ENCODE results near the gene RCSD1.
A peak's percentile ranks its signal among the peaks of the same experiment; 100 is the strongest.

The RCSD1 gene

GRCh38 chr1:167643441-167643840, 13.4 kb downstream of the RCSD1 start:
- no peak for DNase-seq (ENCODE audit: low read depth)

DNA sequence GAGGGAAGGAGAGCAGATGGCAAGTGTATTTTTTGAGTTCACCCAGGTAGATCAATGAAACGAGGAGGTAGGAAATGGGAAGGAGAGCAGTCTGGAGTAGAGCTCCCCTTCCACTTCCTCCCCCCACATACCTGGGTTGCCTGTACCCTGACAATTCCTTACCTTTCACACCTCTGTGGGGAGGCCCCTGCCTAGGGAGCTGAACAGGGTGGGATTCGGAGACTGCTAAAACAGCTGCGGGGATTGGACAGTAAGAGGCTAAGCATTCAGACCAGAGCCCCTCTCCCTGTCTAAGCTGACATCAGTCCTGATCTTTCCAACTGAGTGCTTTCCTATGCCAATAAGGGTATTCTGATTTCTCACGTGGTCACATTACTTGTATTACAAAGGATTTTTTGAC, 14.5 kb downstream of the RCSD1 start:
- no peak for DNase-seq (ENCODE audit: low read depth)

GRCh38 chr1:167645140-167645541, 15.1 kb downstream of the RCSD1 start:
- no peak for DNase-seq (ENCODE audit: low read depth)

- no peak for DNase-seq (ENCODE audit: low read depth)
Observed at GRCh38 chr1:167645625-167646414, 15.8 kb downstream of the RCSD1 start.

DNA sequence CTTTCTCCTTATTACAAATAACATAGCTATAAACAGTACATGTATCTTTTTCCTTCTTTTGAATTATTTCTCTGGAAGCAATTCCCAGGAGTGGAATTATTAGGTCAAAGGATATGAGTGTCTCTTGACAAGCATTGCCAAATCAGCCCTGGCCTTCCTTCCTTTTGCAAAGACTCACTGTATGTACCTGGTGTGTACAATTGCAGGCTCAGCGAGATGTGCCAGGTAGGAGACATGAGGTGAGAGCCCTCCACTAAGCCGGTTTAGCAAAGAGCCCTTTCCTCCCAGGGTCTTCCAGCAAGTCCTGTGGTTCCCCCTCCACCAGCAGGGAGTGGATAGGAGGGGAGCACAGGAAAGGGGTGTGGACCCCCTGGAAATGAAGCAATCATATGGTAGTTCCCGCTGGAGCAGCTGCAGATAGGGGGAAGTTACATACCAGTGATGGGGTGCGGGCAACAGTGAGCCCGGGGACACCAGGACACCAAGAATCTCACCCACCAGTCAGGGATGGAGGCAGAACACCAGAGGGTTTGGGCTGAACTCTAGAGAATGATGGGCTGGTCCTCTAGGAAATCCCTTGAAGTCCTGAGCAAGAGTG, 18.3 kb downstream of the RCSD1 start:
- DNase-seq (ENCODE audit: low read depth) = no peak

DNA sequence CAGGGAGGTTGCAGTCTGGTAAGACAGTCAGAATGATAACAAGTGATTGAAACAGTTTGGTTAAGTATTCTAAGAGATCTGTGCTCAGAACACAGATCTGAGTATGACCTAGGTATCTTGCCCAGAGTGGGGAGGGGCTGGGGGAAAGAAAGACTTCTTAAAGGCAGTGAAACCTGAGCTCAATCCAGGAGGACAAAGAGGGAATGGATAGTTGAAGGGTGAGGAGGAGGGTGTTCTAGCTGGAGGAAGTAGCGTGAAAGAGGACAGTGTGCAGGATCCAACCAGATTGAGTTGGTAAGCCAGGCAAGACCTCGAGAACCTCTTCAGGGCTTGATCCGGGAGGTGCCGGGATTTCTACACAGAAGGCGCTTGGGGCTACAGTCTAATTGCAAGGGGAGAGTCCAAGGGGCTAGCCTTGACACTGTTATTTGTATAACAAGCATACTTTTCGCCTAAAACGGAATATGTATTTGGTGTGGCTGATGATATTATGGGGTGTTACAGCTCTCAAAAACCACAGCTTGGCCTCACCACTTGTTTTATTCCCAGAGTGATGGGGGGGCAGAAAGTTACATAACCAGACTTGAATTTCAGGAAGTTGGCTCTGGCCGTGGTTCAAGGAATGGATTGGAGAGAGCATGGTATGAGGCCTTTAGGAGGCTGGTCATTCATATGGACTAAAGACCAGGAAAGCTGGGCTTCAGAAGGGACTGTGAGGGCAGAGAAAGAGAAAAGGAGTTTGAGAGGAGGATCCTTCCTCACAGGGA, 19.1 kb downstream of the RCSD1 start:
- no peak for DNase-seq (ENCODE audit: low read depth)

- DNase-seq (ENCODE audit: low read depth) = no peak
Observed at GRCh38 chr1:167650269-167651160, 20.5 kb downstream of the RCSD1 start.

DNA sequence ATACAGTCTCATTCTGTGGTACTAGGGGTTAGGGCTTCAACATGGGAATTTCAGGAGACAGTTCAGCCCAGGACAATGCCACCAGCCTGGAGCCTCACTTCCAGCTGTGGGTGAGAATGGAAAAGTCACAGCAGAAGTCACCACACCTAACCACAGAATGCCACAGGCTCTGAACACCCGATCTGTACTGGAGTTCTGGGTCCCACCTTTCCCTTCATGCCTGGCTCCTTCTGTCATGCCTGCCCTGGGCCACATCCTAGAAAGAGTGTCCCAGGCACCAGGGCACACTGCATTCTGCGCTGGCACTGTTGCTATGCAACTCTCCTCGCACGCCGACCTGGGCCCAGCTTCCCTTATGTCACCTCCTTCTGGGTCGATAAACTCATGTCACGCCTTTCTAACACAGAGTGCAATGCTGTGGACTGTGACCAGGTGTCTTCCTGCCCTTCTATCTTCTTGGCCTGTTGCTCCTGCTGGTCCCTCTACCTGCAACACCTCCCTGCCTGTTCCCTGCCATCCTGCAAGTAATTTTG, 21.2 kb downstream of the RCSD1 start:
- DNase-seq (ENCODE audit: low read depth) = no peak

DNA sequence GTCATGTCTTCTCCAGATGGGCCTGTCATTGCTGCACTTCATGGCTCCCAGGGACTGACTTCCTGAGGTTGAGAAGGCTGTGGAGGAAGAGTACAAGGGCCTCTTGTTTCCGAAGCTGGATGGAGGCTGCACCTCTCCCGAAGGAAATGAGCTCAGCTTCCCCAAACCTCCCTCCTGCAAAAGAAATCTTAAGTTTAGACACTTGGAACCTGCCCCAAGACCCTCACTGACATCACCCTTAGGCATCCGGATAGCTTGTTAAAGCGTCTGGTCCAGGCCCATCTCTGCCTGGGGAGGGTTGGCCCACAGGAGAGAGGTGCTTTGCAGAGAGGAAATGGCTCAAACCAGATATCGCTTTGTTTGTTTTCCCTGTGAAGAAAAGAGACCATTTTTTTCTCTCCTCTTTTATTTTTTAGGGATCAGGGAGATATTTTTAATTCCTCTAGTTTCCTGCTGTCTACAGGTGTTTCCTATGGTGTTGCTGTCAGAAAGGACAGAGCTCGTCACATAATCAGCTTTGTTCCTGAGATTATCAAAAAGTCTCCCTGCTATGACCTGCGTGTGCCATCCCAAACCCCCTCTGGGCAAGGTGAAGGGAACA, 25.0 kb downstream of the RCSD1 start:
- DNase-seq (ENCODE audit: low read depth) = no peak

DNA sequence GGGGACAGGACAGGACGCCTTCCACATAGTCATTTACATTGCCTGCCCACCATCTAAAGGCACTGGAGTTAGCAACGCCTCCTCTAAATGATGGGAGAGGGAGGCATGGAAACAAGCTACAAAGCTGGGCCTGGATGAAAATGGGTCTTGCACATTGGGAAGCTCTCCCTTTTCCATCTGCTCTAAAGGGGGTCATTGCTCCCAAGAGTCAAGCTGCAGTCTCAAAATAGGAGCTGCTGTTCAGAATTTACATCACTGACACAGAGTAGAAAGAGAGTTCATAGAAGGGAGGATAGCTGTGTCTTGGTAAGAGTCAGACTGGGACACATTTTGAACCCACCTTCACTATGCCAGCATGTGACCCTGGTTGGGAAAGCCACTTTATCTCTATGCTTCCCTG, 26.6 kb downstream of the RCSD1 start:
- DNase-seq (ENCODE audit: low read depth) = no peak

DNA sequence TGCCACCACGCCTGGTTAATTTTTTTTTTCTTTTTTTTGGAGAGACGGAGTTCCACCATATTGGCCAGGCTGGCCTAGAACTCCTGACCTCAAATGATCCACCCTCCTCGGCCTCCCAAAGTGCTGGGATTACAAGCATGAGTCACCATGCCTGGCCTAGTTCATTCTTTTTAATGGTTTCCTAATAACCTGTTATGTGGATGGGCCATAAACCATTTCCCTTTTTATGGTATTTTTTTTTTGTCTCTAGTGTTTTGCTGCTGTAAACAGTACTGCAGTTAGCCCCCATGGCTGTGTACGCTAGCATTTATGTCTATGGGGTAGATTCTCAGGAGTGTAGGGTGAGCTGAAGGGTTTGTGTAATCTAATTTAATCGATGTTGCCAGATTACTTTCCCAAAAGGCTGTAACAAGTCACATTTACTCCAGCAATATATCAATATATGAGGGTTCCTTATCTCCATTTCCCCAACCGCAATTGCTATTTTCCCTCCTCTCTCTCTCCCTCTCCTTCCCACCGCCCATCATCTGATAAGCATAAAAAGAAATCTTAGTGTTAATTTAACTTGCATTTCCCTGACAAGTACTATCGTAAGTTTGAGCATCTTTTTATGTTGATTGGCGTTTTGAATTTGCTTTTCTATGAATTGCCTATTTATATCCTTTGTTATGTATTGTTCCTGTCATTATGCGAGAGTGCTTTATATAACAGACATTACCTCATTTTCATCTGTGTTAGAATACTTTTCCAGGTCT, 28.7 kb downstream of the RCSD1 start:
- DNase-seq (ENCODE audit: low read depth) = no peak

DNA sequence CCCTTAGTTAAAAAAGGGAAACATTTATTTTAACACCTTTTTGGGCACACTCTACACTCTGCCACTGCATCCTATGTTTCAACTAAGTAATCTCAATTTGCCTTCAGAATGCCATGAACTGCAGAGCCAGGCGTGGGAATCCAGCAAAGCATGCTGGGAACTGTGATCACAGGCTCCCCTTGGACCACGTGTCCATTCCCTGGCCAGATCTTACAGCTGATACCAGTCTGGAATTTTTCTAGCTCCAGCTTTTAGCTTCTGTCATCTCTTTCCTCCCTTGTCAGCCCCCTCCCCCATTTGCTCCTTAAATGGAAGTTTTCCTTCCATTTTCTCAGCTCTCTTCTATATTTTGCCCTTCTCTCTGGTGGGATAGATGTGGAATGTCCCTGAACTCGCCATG, 29.4 kb downstream of the RCSD1 start:
- no peak for DNase-seq (ENCODE audit: low read depth)

DNA sequence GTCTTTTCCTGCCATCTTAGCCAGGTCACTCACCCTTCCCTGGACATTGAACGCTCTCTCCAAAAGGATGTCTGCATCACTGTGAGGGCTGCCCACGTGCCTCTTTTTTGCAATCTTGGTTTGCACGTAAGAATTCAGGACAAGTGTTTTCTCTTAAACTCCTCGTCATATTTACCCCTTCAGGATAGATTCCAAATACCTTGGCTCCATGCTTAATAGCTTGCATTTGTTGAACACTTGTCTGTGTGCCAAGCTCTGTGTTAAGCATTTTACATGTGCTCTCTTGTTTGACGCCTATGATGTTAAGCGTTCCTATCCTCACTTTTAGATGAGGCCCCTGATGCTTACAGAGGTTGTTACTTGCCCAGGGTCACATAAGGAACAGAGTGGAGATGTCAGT, 29.8 kb downstream of the RCSD1 start:
- DNase-seq (ENCODE audit: low read depth) = no peak

DNA sequence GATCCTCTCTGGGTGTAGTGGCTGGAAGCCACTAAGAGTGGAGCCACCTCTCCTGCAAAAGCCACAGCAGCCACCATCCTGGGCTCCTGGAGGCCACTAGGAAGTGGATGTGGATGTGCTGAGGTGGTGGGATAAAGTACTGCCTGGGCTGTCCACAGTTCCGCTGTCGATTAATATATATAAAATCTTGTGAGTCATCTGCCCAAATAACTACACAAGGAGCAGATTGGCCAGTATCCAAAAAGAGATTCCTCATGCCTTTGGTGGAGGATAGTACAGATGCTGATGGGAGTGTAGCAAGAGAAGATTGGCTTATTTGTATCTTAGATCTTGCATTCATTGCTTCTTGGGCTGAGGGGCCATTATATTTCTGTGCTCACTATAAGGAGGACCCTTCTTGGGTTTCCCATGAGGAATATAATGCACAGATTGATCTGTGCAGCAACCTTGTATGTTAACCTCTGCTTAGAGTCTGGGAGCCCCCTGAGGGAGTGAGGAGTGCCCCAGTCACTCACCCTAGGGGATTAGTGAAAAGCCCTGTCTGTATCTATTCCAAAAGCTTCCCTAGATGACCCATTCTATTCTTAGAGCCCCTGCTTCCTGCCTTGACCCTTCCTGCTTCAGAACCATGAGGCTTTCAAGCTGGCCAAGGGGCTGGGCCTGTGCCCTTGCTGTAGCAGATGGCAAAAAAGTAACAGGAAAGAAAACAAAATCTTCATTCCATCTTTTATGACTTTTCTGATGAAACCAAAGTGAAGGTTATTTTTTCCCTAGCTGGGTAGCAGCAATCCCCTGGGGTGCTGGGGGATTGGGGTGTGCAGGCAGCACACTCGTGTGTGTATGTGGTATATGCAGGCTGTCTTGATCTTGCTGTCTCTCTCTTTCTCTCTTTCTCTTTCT, 31.7 kb downstream of the RCSD1 start:
- peak; percentile 60 for DNase-seq (ENCODE audit: low read depth)

DNA sequence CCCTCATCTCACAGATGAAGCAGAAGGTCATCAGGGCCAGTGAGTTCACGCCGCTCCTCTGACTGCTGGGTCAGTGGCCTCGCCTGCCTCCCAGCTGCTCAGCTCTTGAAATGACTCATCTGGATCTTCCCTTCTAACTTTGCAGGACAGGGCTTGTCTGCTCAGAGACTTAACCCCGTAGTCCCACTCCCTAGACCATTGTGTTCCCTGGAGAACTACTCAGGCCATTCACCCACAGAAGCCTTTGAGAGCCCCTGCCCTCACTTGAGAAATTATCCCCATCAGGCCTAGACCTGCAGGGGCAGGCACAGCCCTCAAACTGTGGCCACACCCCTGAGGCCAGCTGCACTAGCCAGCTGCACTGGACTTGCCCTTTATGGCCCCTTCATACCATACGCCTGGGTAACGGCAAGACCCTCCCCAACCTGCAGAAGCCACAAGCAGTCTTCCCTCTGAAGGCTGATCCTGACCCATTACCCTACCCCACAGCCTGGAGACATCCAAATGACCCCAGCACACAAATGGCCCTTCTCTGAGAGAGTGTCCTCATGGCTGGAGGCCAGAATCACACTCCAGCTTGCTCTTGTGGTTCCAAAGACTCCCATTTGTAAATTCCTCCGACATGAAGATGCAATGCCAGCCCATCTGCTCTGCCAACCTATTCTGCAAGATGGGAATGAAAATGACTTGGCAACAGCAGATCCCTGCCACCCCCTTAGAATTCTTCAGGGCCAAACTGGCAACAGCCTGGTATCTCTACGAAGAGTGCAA, 33.2 kb downstream of the RCSD1 start:
- peak; percentile 8 for DNase-seq (ENCODE audit: low read depth)

GRCh38 chr1:167665469-167665868, 35.4 kb downstream of the RCSD1 start:
- no peak for DNase-seq (ENCODE audit: low read depth)

GRCh38 chr1:167666416-167666815, 36.4 kb downstream of the RCSD1 start:
- DNase-seq (ENCODE audit: low read depth) = peak; percentile 9

DNA sequence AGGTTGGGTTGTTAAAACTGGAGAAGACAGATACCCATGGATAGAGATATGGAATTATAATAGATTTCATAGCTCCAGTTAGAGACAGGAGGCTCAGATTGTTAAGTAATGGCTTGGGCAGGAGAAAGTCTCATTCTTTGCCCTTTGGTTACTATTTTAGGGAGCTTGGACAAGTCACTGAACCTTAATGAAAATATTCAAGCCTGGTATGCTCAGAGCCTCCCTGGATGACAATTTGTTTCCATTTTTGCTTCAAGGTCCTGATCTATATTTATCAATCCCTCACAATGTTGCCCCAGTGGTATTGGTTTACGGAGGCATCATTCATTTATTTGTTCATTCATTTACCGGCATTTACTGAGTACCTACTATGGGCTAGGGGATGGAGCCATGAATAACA, 37.5 kb downstream of the RCSD1 start:
- DNase-seq (ENCODE audit: low read depth) = no peak

DNA sequence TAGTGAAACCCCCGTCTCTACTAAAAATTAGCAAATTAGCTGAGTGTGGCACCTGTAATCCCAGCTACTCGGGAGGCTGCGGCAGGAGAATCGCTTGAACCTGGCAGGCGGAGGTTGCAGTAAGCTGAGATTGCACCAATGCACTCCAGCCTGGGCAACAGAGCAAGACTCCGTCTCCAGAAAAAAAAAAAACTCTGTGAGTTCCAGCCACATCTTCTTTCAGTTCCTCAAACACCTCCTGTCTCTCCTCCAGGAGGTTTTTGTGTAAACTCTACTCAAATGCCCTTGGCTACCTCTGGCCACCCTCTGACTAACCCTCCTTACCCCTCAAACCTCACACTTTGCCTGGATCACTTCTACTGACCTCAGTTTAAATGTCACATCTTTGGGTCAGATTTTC, 38.1 kb downstream of the RCSD1 start:
- DNase-seq (ENCODE audit: low read depth) = no peak

Measured in fibroblast of the conjunctiva (primary cell).